GM23248 (cell line): ENCODE measurements around the gene ZNF770.

ENCODE experiments used
- EZH2 ChIP-seq: fragments of 200-600 bp; sonication (generic); IDR thresholded peaks from 2 replicates; pipeline ENCODE4 v1.6.1; 2018; ENCODE audit warnings: antibody characterized with exemption, mild to moderate bottlenecking; ENCODE audit not compliant: insufficient read depth, poor library complexity, severe bottlenecking
- EZH2phosphoT487 ChIP-seq: fragments of 200-600 bp; sonication (generic); IDR thresholded peaks from 2 replicates; pipeline ENCODE4 v1.6.1; 2018; ENCODE audit warnings: antibody characterized with exemption, moderate library complexity, mild to moderate bottlenecking, low read depth; ENCODE audit not compliant: insufficient read depth

DNA sequence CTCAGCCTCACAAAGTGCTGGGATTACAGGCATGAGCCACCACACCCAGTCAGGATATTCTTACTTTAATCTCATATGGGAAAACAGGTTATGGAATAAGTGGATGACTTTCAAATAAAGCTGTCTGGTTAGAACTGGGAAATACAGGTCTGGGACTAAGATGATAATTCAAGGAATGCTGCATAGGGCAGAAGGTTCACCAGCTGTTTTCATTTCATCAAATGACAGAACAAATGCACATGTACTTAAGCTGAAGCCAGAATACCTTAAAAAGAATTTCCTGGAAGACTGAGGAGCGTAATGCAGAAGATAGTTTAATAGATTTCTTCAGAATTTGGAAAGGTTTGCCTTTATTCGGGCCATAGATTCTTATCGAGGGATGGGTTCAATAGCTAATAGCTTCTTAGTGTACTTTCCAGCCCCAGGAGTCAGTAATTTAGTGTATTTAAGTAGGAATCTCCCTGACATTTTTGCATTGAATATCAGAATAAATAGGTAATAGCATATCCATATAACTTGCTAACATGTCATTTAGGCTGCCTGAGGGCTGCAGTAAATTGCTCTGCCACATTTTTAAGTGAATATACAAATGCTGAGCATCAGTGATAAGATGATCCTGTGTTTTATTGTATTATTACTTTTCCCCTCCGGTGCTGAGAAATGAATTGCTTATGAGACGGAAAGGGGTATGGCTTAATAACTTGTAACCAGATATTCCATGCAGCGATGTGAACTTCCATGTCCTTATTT is 40.3 kb upstream of the ZNF770 start:
- no peak for TF ChIP-seq EZH2
- no peak for TF ChIP-seq EZH2phosphoT487
